ENCODE data around the gene STK39. TPM values are rescaled to one million over a fixed set of nuclear protein-coding genes. Genes with fewer than 3 reads are reported as not detected.
A peak's percentile ranks its signal among the peaks of the same experiment; 100 is the strongest.

Gene STK39
- total RNA-seq, 1 experiment from 2014 or later: 13.8 TPM

GRCh38 chr2:168167511-168168263 lies 79.7 kb downstream of the STK39 start:
- Mint-ChIP-seq H3K9me3 (ENCODE audit: unreplicated experiment) (no peaks in the 10 kb centered on the region), H3K4me3 (ENCODE audit: unreplicated experiment) (no peak overlapping the region), H3K27me3 (ENCODE audit: insufficient read depth, unreplicated experiment) (no peaks in the 10 kb centered on the region), H3K27ac (ENCODE audit: low read depth, unreplicated experiment) (no peak overlapping the region), H3K36me3 (ENCODE audit: insufficient read depth, unreplicated experiment) (no peaks in the 10 kb centered on the region), H3K4me1 (ENCODE audit: insufficient read depth, unreplicated experiment) (peaks cover 13% of the 10 kb centered on the region)
- no TSS peak for BruUV-seq (replicated peaks)
- ChIA-PET CTCF (interaction anchor here (0.7 to 1.7 kb wide), 3 partner anchors 13 to 85 kb away, joined by 3 to 7 read pairs (median 3); no protein-coding TSS in a partner anchor), POLR2A (interaction anchor here (0.6 to 1.0 kb wide), 5 partner anchors 22 to 1563 kb away, joined by 3 to 4 read pairs (median 3); no protein-coding TSS in a partner anchor)
- intact Hi-C loops (cut with micrococcal nuclease): no loop called here
- no peak for TF ChIP-seq CTCF (IDR thresholded peaks at IDR 0.05; ENCODE audit: unreplicated experiment)
- no peak for DNase-seq (ENCODE audit: unreplicated experiment)

- BruUV-seq (replicated peaks): no TSS peak
- intact Hi-C loops (cut with micrococcal nuclease): no loop called here
- CTCF ChIA-PET: interaction anchor here (0.5 to 1.7 kb wide), 2 partner anchors 48 to 833 kb away, joined by 3 to 7 read pairs; no protein-coding TSS in a partner anchor
- no peaks in the 10 kb centered on the region for H3K9me3 Mint-ChIP-seq (ENCODE audit: unreplicated experiment)
- POLR2A ChIA-PET: interaction anchor here (1.0 kb wide), 1 partner anchor 23 kb away, joined by 4 read pairs; no protein-coding TSS in a partner anchor
- H3K36me3 Mint-ChIP-seq (ENCODE audit: insufficient read depth, unreplicated experiment): no peaks in the 10 kb centered on the region
- H3K27me3 Mint-ChIP-seq (ENCODE audit: insufficient read depth, unreplicated experiment): no peaks in the 10 kb centered on the region
- peak; percentile 76 for DNase-seq (ENCODE audit: unreplicated experiment)
- H3K27ac Mint-ChIP-seq (ENCODE audit: low read depth, unreplicated experiment): no peak overlapping the region
- TF ChIP-seq CTCF (IDR thresholded peaks at IDR 0.05; ENCODE audit: unreplicated experiment): no peak
- H3K4me1 Mint-ChIP-seq (ENCODE audit: insufficient read depth, unreplicated experiment): peaks cover 13% of the 10 kb centered on the region
- no peak overlapping the region for H3K4me3 Mint-ChIP-seq (ENCODE audit: unreplicated experiment)
Measured at GRCh38 chr2:168166902-168167510, 80.4 kb downstream of the STK39 start.

GRCh38 chr2:168165985-168166901 lies 81.2 kb downstream of the STK39 start:
- no peaks in the 10 kb centered on the region for H3K36me3 Mint-ChIP-seq (ENCODE audit: insufficient read depth, unreplicated experiment)
- no peak overlapping the region for H3K27ac Mint-ChIP-seq (ENCODE audit: low read depth, unreplicated experiment)
- BruUV-seq (replicated peaks): no TSS peak
- intact Hi-C loops (cut with micrococcal nuclease): no loop called here
- H3K27me3 Mint-ChIP-seq (ENCODE audit: insufficient read depth, unreplicated experiment): no peaks in the 10 kb centered on the region
- CTCF ChIA-PET: interaction anchor here (0.5 kb wide), 1 partner anchor 834 kb away, joined by 3 read pairs; no protein-coding TSS in a partner anchor
- H3K4me1 Mint-ChIP-seq (ENCODE audit: insufficient read depth, unreplicated experiment): peaks cover 13% of the 10 kb centered on the region
- DNase-seq (ENCODE audit: unreplicated experiment): no peak
- TF ChIP-seq CTCF (IDR thresholded peaks at IDR 0.05; ENCODE audit: unreplicated experiment): no peak
- no peak overlapping the region for H3K4me3 Mint-ChIP-seq (ENCODE audit: unreplicated experiment)
- POLR2A ChIA-PET: no interaction called here
- no peaks in the 10 kb centered on the region for H3K9me3 Mint-ChIP-seq (ENCODE audit: unreplicated experiment)

Measured in MCF 10A (cell line).